Left kidney (tissue), 8 donors: ENCODE results near the gene HERC2. TPM values are rescaled to one million over a fixed set of nuclear protein-coding genes. Genes with fewer than 3 reads are reported as not detected.
"Not testable (repeated sequence)": the region's sequence is repeated elsewhere in the genome, so short reads cannot be mapped to it uniquely, and the experiment has no call there.

Experiments
- DNase-seq: peaks from one replicate; pipeline ENCODE4 v3.0.0-alpha.2; 2013
- long read RNA-seq, 8 donors: transcript quantifications; one replicate each; lab custom pipeline, GENCODE V29; 2026
- polyA plus RNA-seq: library from polyadenylated mRNA; unstranded; fragments of 120-200 nt; gene quantifications from one replicate; pipeline ENCODE4 v1.2.1, GENCODE V29; 2013; ENCODE audit not compliant: insufficient read length

The HERC2 gene
- polyA plus RNA-seq, result 66.0 TPM
- long read RNA-seq, donor 1, partial matches to known transcripts, result 11 of 11 reads
- long read RNA-seq, donor 1, other reads (novel, unspliced or antisense), result 0 of 11 reads
- long read RNA-seq, donor 2, partial matches to known transcripts, result 83 of 83 reads
- long read RNA-seq, donor 2, other reads (novel, unspliced or antisense), result 0 of 83 reads
- long read RNA-seq, donor 3, partial matches to known transcripts, result 13 of 16 reads
- long read RNA-seq, donor 3, other reads (novel, unspliced or antisense), result 0 of 16 reads
- long read RNA-seq, donor 4, result 0 reads
- long read RNA-seq, donor 5, partial matches to known transcripts, result 5 of 9 reads
- long read RNA-seq, donor 5, other reads (novel, unspliced or antisense), result 0 of 9 reads
- long read RNA-seq, donor 6, partial matches to known transcripts, result 8 of 10 reads
- long read RNA-seq, donor 6, other reads (novel, unspliced or antisense), result 0 of 10 reads
- long read RNA-seq, donor 7, partial matches to known transcripts, result 7 of 9 reads
- long read RNA-seq, donor 7, other reads (novel, unspliced or antisense), result 0 of 9 reads
- long read RNA-seq, donor 8, partial matches to known transcripts, result 0 of 1 reads
- long read RNA-seq, donor 8, other reads (novel, unspliced or antisense), result 0 of 1 reads

- DNase-seq, result not testable (repeated sequence)
Measured at GRCh38 chr15:28322129-28322588, at the start of gene HERC2. TSS of gene HERC2 (minus strand) at chr15:28322179. CDS start at chr15:28321433, 746 bp downstream.

- not testable (repeated sequence) for DNase-seq
Measured at GRCh38 chr15:28365502-28365901, 43.5 kb upstream of the HERC2 start.

- DNase-seq, result not testable (repeated sequence)
Measured at GRCh38 chr15:28357984-28358383, 36.0 kb upstream of the HERC2 start, which contains the start of gene GOLGA6L24. TSS of gene GOLGA6L24 (minus strand) at chr15:28358084. CDS start at chr15:28358023, 61 bp downstream.

- DNase-seq, result not testable (repeated sequence)
Measured at GRCh38 chr15:28321358-28322078, 461 bp downstream of the HERC2 start.

- not testable (repeated sequence) for DNase-seq
Measured at GRCh38 chr15:28319725-28320124, 2.3 kb downstream of the HERC2 start.

- not testable (repeated sequence) for DNase-seq
Measured at GRCh38 chr15:28318828-28319227, 3.2 kb downstream of the HERC2 start.

- DNase-seq, result not testable (repeated sequence)
Measured at GRCh38 chr15:28318122-28318521, 3.9 kb downstream of the HERC2 start.

- DNase-seq, result not testable (repeated sequence)
Measured at GRCh38 chr15:28316958-28317357, 5.0 kb downstream of the HERC2 start.

GRCh38 chr15:28310454-28310853, 11.5 kb downstream of the HERC2 start:
- not testable (repeated sequence) for DNase-seq

GRCh38 chr15:28308718-28309117, 13.3 kb downstream of the HERC2 start:
- not testable (repeated sequence) for DNase-seq

GRCh38 chr15:28305700-28306099, 16.3 kb downstream of the HERC2 start:
- DNase-seq, result not testable (repeated sequence)

- DNase-seq, result not testable (repeated sequence)
Measured at GRCh38 chr15:28297434-28297833, 24.5 kb downstream of the HERC2 start.

GRCh38 chr15:28296814-28297213, 25.2 kb downstream of the HERC2 start:
- DNase-seq, result not testable (repeated sequence)

GRCh38 chr15:28295009-28295563, 26.9 kb downstream of the HERC2 start:
- DNase-seq, result not testable (repeated sequence)

- DNase-seq, result not testable (repeated sequence)
Measured at GRCh38 chr15:28294560-28294959, 27.4 kb downstream of the HERC2 start.

GRCh38 chr15:28289694-28290463, 32.1 kb downstream of the HERC2 start:
- no peak for DNase-seq

GRCh38 chr15:28288830-28289693, 32.9 kb downstream of the HERC2 start:
- not testable (repeated sequence) for DNase-seq

GRCh38 chr15:28286659-28287058, 35.3 kb downstream of the HERC2 start:
- DNase-seq, result not testable (repeated sequence)

GRCh38 chr15:28286031-28286430, 35.9 kb downstream of the HERC2 start:
- DNase-seq, result no peak

GRCh38 chr15:28281876-28282275, 40.1 kb downstream of the HERC2 start:
- no peak for DNase-seq
